HEK293T (cell line): ENCODE data around the gene GALNT15.

Source experiments
- CTCF ChIA-PET: fragments of 350-600 bp; formaldehyde crosslinking; extraction: SDS; loops from one replicate; lab custom pipeline; 2021; ENCODE audit warnings: antibody characterized with exemption, inconsistent platforms; lab: Yijun Ruan, JAX
- POLR2A ChIA-PET: fragments of 350-600 bp; formaldehyde crosslinking; extraction: SDS; loops from one replicate; lab custom pipeline; 2020; ENCODE audit warnings: antibody characterized with exemption, inconsistent platforms; lab: Yijun Ruan, JAX
- DNase-seq: peaks from one replicate; pipeline ENCODE4 v3.0.0; 2012; ENCODE audit warnings: mixed read lengths; ENCODE audit errors: extremely low spot score
- ARNT ChIP-seq: fragments of 450-650 bp; IDR thresholded peaks from 2 replicates; pipeline ENCODE4 v1.6.1; 2017; ENCODE audit warnings: mild to moderate bottlenecking
- BHLHE40 ChIP-seq: fragments of 450-650 bp; IDR thresholded peaks from 2 replicates; pipeline ENCODE4 v1.6.1; 2016; ENCODE audit warnings: mild to moderate bottlenecking, moderate library complexity, borderline replicate concordance
- CTBP1 ChIP-seq: fragments of 450-650 bp; IDR thresholded peaks from 2 replicates; pipeline ENCODE4 v1.6.1; 2016; ENCODE audit warnings: borderline replicate concordance
- ELF4 ChIP-seq: fragments of 450-650 bp; IDR thresholded peaks from 2 replicates; pipeline ENCODE4 v1.6.1; 2017; ENCODE audit warnings: antibody characterized with exemption
- FOXA1 ChIP-seq: fragments of 450-650 bp; IDR thresholded peaks from 2 replicates; pipeline ENCODE4 v1.6.1; 2016; ENCODE audit warnings: mild to moderate bottlenecking
- FOXK2 ChIP-seq: fragments of 450-650 bp; IDR thresholded peaks from 2 replicates; pipeline ENCODE4 v1.6.1; 2016; ENCODE audit warnings: mild to moderate bottlenecking
- FOXM1 ChIP-seq: fragments of 450-650 bp; IDR thresholded peaks from 2 replicates; pipeline ENCODE4 v1.6.1; 2017; ENCODE audit warnings: mild to moderate bottlenecking, borderline replicate concordance
- HDGF ChIP-seq: fragments of 450-650 bp; IDR thresholded peaks from 2 replicates; pipeline ENCODE4 v1.6.1; 2017; ENCODE audit warnings: antibody characterized with exemption, borderline replicate concordance
- L3MBTL2 ChIP-seq: fragments of 450-650 bp; conservative IDR thresholded peaks from 2 replicates; pipeline ENCODE4 v1.6.1; 2016; ENCODE audit warnings: mild to moderate bottlenecking
- LEF1 ChIP-seq: fragments of 450-650 bp; IDR thresholded peaks from 2 replicates; pipeline ENCODE4 v1.6.1; 2017; ENCODE audit warnings: mild to moderate bottlenecking, borderline replicate concordance
- NFRKB ChIP-seq: fragments of 450-650 bp; IDR thresholded peaks from 2 replicates; pipeline ENCODE4 v1.6.1; 2016; ENCODE audit warnings: mild to moderate bottlenecking, moderate library complexity
- SP1 ChIP-seq: fragments of 450-650 bp; IDR thresholded peaks from 2 replicates; pipeline ENCODE4 v1.6.1; 2017
- SUZ12 ChIP-seq: fragments of 450-650 bp; IDR thresholded peaks from 2 replicates; pipeline ENCODE4 v1.6.1; 2016; ENCODE audit warnings: mild to moderate bottlenecking
- TARDBP ChIP-seq: fragments of 450-650 bp; IDR thresholded peaks from 2 replicates; pipeline ENCODE4 v1.6.1; 2016
- ZNF384 ChIP-seq: fragments of 450-650 bp; IDR thresholded peaks from 2 replicates; pipeline ENCODE4 v1.6.1; 2016
- TF ChIP-seq, protein P1 (sequence below): fragments of 450-650 bp; IDR thresholded peaks from 2 replicates; pipeline ENCODE4 v1.6.1; 2016

The GALNT15 gene

DNA sequence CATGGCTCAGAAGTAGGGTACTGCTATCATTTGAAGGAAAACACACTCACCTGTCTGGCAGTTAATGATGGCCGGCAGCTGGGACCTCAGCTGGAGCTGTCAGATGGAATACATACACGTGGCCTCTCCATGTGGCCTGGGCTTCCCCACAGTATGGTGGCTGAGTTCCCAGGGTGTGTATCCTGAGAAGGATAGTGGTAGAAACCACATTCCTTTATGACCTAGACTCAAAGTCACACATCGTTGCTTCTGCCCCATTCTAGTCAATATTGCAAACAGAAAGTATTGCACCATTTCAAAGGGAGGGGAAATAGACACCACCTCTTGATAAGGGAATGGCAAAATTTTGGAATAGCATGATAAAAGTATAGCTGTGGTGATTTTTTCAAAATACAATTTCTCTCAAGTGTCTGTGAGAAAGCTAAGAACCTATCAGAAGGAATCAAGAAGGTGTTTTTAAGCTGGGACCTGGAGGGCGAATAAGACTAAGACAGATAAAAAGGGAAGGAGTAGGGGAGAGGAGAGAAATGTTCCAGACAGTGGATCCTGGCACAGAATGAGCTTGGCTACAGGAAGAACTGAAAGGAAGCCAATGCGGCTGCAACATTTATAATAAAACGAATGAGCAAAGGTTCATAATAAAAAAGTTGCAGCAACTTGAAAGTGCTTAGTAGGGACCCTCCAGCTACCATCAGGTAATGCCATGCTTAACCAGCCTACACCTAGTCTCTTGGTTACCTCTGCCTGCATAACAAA is 40.1 kb upstream of the GALNT15 start:
- CTCF ChIA-PET = interaction anchor here (0.6 to 1.1 kb wide), 2 partner anchors 16 to 85 kb away, joined by 3 to 4 read pairs; no protein-coding TSS in a partner anchor
- no peak for DNase-seq
- POLR2A ChIA-PET = no interaction called here
- no peak for TF ChIP-seq CTBP1
- TF ChIP-seq FOXA1 = no peak
- no peak for TF ChIP-seq ARNT
- TF ChIP-seq SUZ12 = no peak
- TF ChIP-seq ZNF384 = no peak
- no peak for TF ChIP-seq TARDBP
- TF ChIP-seq L3MBTL2 = no peak
- no peak for TF ChIP-seq SP1
- no peak for TF ChIP-seq ELF4
- TF ChIP-seq NFRKB = no peak
- no peak for TF ChIP-seq FOXK2
- TF ChIP-seq, protein P1, sequence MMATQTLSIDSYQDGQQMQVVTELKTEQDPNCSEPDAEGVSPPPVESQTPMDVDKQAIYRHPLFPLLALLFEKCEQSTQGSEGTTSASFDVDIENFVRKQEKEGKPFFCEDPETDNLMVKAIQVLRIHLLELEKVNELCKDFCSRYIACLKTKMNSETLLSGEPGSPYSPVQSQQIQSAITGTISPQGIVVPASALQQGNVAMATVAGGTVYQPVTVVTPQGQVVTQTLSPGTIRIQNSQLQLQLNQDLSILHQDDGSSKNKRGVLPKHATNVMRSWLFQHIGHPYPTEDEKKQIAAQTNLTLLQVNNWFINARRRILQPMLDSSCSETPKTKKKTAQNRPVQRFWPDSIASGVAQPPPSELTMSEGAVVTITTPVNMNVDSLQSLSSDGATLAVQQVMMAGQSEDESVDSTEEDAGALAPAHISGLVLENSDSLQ = no peak
- no peak for TF ChIP-seq FOXM1

DNA sequence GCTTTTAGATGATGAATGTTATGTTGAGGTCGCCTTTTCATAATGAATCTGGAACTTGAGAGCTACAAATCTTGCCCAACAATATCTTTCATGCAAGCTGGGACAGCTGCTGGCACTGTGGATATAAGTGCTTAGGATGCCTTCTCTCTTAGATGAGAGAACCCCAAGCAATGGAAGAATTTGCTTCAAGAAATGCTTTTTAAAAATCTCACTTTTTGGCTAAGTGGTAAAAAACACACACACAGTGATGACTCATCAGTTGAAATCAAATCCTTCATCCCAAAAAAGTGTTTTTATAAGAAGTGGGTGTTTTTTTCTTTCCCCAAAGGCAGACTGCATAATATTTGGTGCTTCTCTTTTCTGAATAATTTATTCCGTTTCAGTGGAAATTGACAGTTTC is 38.4 kb upstream of the GALNT15 start:
- no peak for DNase-seq
- ChIA-PET CTCF (no interaction called here), POLR2A (no interaction called here)
- no peak for TF ChIP-seq HDGF

DNA sequence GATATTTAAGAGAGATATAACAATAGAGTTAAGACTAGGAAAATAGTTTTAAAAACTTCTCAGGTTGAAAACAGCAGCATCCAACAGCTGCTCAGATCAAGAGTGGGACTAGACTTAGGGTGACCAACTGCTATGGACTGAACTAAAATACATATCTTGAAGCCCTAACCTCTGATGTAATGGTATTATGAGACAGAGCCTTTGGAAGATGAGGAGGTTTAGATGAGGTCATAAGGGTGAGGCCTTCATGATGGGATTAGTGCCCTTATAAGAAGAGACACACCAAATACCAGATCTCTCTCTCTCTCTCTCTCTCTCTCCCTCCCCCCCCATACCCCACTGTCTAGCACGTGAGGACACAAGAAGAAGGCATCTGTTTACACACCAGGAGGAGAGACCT is 37.4 kb upstream of the GALNT15 start:
- ChIA-PET CTCF (no interaction called here), POLR2A (no interaction called here)
- TF ChIP-seq HDGF (no peak), LEF1 (no peak), FOXK2 (no peak), FOXM1 (no peak), FOXA1 (no peak), ARNT (no peak), SP1 (no peak), L3MBTL2 (no peak), TARDBP (no peak), CTBP1 (no peak), ELF4 (no peak), SUZ12 (no peak), BHLHE40 (no peak), ZNF384 (no peak), NFRKB (no peak)
- TF ChIP-seq, protein P1 = no peak
- DNase-seq = no peak

DNA sequence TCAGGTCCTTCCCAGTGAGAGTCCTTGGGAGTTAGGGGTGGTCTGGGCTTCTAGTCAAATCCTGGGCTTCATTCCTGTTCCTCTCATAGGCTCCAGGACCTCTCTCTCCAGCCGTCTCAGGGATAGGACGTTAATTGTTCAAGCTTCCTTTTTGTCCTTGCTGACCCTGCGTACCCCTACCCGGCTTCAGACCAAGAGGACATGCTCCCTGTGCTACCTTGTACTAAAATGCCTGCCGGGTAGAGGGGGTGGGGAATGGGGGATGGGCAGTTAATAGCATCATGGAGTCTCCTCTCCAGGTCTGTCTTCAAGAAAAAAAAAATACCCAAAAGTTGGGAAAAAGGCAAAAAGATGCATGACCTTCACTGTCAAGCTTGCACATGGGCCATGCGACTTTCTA is 36.5 kb upstream of the GALNT15 start:
- no peak for TF ChIP-seq HDGF
- TF ChIP-seq FOXA1 = no peak
- TF ChIP-seq ELF4 = no peak
- TF ChIP-seq, protein P1 = no peak
- ChIA-PET CTCF (no interaction called here), POLR2A (no interaction called here)
- no peak for DNase-seq

DNA sequence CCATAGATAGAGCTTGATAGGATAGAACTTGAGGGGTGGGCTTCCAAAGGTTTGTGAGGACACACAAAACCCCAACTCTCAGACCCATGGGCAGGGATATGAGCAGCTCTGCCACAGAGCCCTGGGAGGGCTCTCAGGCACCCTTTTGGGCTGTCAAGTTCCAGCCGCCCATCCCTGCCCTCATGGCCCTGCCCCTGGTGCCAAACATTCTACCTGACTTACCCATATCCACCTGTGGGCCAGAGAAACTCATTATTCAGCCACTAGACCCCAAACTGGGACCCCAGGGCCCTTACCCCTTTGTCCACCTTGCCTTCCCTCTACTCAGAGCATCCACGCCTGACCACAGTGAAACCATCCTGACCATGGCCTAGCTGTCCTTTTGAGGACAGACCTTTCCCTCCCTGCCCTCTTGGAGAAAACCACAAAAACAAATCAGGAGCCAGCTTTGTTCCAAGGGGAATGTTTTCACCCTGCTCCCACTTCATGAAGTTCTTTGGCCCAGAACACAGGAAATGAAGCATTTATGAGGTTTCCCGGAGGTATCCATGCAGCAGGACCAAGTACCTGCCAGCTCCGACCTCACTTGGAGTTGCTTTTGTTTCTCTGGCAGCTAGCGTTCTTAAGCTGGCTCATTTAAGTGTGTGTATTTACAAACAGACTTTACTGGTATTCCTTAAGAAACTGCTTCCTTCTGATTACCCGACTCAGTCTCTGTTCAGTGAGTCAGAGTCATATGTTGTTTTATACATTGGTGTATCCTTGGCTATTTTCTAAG is 34.2 kb upstream of the GALNT15 start:
- no peak for DNase-seq
- POLR2A ChIA-PET = no interaction called here
- no peak for TF ChIP-seq CTBP1
- TF ChIP-seq ELF4 = no peak
- TF ChIP-seq, protein P1 = no peak
- TF ChIP-seq SP1 = no peak
- CTCF ChIA-PET = no interaction called here

DNA sequence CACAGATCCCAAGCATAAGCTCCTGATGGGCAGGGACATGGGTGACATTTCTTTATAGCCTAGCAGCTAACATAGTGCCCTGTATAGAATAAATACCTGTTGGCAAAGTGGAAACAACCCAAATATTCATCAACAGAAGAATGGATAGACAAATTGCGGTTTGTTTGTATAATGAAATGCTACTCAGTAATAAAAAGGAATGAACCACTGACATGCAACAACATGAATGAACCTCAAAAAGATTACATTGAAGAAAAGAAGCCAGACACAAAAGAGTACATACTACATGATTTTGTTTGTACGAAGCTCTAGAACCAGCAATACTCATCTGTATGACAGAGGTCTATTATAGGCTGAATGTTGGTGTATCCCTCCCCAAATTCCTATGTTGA is 33.6 kb upstream of the GALNT15 start:
- DNase-seq = no peak
- POLR2A ChIA-PET = no interaction called here
- CTCF ChIA-PET = interaction anchor here (0.7 kb wide), 1 partner anchor 90 kb away, joined by 4 read pairs; no protein-coding TSS in a partner anchor
- no peak for TF ChIP-seq FOXK2
